GM23338 (cell line): ENCODE measurements around the gene LRCH3. TPM values are rescaled to one million over a fixed set of nuclear protein-coding genes. Genes with fewer than 3 reads are reported as not detected.

Experiments used
- ATAC-seq: fragments of 200-7000 bp; cut with Tn5 transposase; 3 replicates; pipeline ENCODE4 v1.9.1; 2020
- DNase-seq: peaks from one replicate; pipeline ENCODE4 v3.0.0-alpha.2; 2015; ENCODE audit warnings: low spot score
- H2AFZ ChIP-seq: fragments of 200-600 bp; sonication (generic); 2 replicates; pipeline ENCODE4 v1.8.0; 2016; ENCODE audit warnings: antibody characterized with exemption, mild to moderate bottlenecking, moderate library complexity
- H3F3A ChIP-seq: fragments of 200-600 bp; sonication (generic); replicated peaks from 2 replicates; pipeline ENCODE4 v1.8.0; 2017; ENCODE audit warnings: antibody characterized with exemption, mixed run types, low read depth
- H3K27ac ChIP-seq: fragments of 200-600 bp; sonication (generic); 2 replicates; pipeline ENCODE4 v1.6.1; 2016; ENCODE audit warnings: low read depth
- H3K27me3 ChIP-seq: fragments of 200-600 bp; sonication (generic); 2 replicates; pipeline ENCODE4 v1.8.0; 2016; ENCODE audit warnings: mild to moderate bottlenecking, mixed run types, moderate library complexity; ENCODE audit not compliant: insufficient read depth
- H3K36me3 ChIP-seq: fragments of 200-600 bp; sonication (generic); 2 replicates; pipeline ENCODE4 v1.8.0; 2016; ENCODE audit warnings: mild to moderate bottlenecking; ENCODE audit not compliant: insufficient read depth
- H3K4me1 ChIP-seq: fragments of 200-600 bp; sonication (generic); 2 replicates; pipeline ENCODE4 v1.8.0; 2016; ENCODE audit warnings: mild to moderate bottlenecking, moderate library complexity; ENCODE audit not compliant: insufficient read depth
- H3K4me2 ChIP-seq: fragments of 200-600 bp; sonication (generic); 2 replicates; pipeline ENCODE4 v1.7.1; 2017; ENCODE audit warnings: mixed run types
- H3K4me3 ChIP-seq: fragments of 200-600 bp; sonication (generic); 2 replicates; pipeline ENCODE4 v1.6.1; 2016; ENCODE audit warnings: mixed run types
- H3K79me2 ChIP-seq: fragments of 200-600 bp; sonication (generic); replicated peaks from 2 replicates; pipeline ENCODE4 v1.8.0; 2017; ENCODE audit warnings: mild to moderate bottlenecking; ENCODE audit not compliant: insufficient read depth
- H3K9me2 ChIP-seq: fragments of 200-600 bp; sonication (generic); 2 replicates; pipeline ENCODE4 v1.8.0; 2017; ENCODE audit not compliant: insufficient read depth
- H4K20me1 ChIP-seq: fragments of 200-600 bp; sonication (generic); replicated peaks from 2 replicates; pipeline ENCODE4 v1.8.0; 2017; ENCODE audit warnings: mild to moderate bottlenecking; ENCODE audit not compliant: insufficient read depth
- H3K27ac Mint-ChIP-seq: 2 replicates; pipeline ENCODE4 v1.8.0; 2020; ENCODE audit warnings: inconsistent platforms, mild to moderate bottlenecking, moderate library complexity, mixed read lengths
- H3K27me3 Mint-ChIP-seq: 3 replicates; pipeline ENCODE4 v1.8.0; 2022; ENCODE audit warnings: low read depth, mild to moderate bottlenecking, moderate library complexity, mixed read lengths, inconsistent platforms; ENCODE audit not compliant: insufficient read depth, poor library complexity
- H3K36me3 Mint-ChIP-seq: 3 replicates; pipeline ENCODE4 v1.8.0; 2021; ENCODE audit warnings: low read depth, mild to moderate bottlenecking, inconsistent platforms, moderate library complexity, mixed read lengths
- H3K4me1 Mint-ChIP-seq: 3 replicates; pipeline ENCODE4 v1.8.0; 2020; ENCODE audit warnings: mild to moderate bottlenecking, inconsistent platforms, mixed read lengths
- H3K4me3 Mint-ChIP-seq: 3 replicates; pipeline ENCODE4 v1.8.0; 2021; ENCODE audit warnings: moderate library complexity, mild to moderate bottlenecking, inconsistent platforms, mixed read lengths
- H3K9me3 Mint-ChIP-seq: 3 replicates; pipeline ENCODE4 v1.8.0; 2020; ENCODE audit warnings: moderate library complexity, mild to moderate bottlenecking, inconsistent platforms, mixed read lengths
- POLR2AphosphoS5 ChIP-seq: IDR thresholded peaks from 2 replicates; pipeline ENCODE4 v1.6.1; 2016; ENCODE audit warnings: antibody characterized with exemption, low read depth
- STAT1 ChIP-seq: IDR thresholded peaks from one replicate; pipeline ENCODE4 v1.6.1; 2016; ENCODE audit warnings: antibody characterized with exemption; ENCODE audit not compliant: unreplicated experiment
- ZNF114 ChIP-seq: fragments of 250-450 bp; sonication (Bioruptor Pico); IDR thresholded peaks from 2 replicates; pipeline ENCODE4 v1.5.0; 2020; ENCODE audit warnings: mild to moderate bottlenecking, moderate library complexity
- ZNF331 ChIP-seq: fragments of 250-450 bp; sonication (Bioruptor Pico); IDR thresholded peaks from 2 replicates; pipeline ENCODE4 v1.5.0; 2020; ENCODE audit warnings: low read depth, mild to moderate bottlenecking, moderate library complexity
- polyA plus RNA-seq: library from polyadenylated mRNA; unstranded; fragments of >200 nt; fragmentation: Nextera tagmentation; extraction: Ambion mirVana; gene quantifications from 2 replicates; pipeline ENCODE4 v1.2.1, GENCODE V29; 2016
- small RNA-seq: library from RNA; depleted of rRNA; stranded (forward); fragments of <200 nt; gene quantifications from one replicate; pipeline ENCODE3, GENCODE V24; 2014; ENCODE audit warnings: low replicate concordance
- total RNA-seq: library from RNA; depleted of rRNA; stranded (reverse); fragments of >200 nt; shearing (Covaris generic); gene quantifications from 2 replicates; pipeline ENCODE4 v1.2.3, GENCODE V29; 2014; rRNA removed
- TF ChIP-seq, protein P1 (sequence below), 2 experiments: fragments of 200-600 bp in 1 of 2; sonication (generic) in 1 of 2; conservative IDR thresholded peaks; 2 replicates each; pipeline versions ENCODE4 v1.5.1 to v1.6.1; 2016 to 2017; ENCODE audit warnings: antibody characterized with exemption in 2 of 2, low read depth in 2 of 2, mild to moderate bottlenecking in 2 of 2, moderate library complexity in 1 of 2

The LRCH3 gene
- total and polyA plus RNA-seq, 2 experiments from 2014 or later = 22.9 to 60.0 TPM

- Histone ChIP-seq H2AFZ (no peak overlapping the region), H3K36me3 (no peaks in the 10 kb centered on the region), H3K79me2 (no peaks in the 10 kb centered on the region), H3K27ac (peak overlapping the region; percentile 60), H3K27me3 (no peaks in the 10 kb centered on the region), H3K4me1 (peaks cover 10% of the 10 kb centered on the region), H3K9me2 (no peaks in the 10 kb centered on the region), H3K4me3 (no peak overlapping the region), H3F3A (no peaks in the 10 kb centered on the region), H3K4me2 (0 out of 2 replicates have a peak overlapping the region, but pooled peaks have one; percentile 2), H4K20me1 (no peaks in the 10 kb centered on the region; the same call in 1 of the 2 replicates)
- Mint-ChIP-seq H3K4me1 (no peaks in the 10 kb centered on the region), H3K4me3 (no peak overlapping the region), H3K27me3 (no peaks in the 10 kb centered on the region), H3K36me3 (0 out of 3 replicates have a peak, but pooled peaks cover 2% of the 10 kb centered on the region), H3K27ac (no peak overlapping the region), H3K9me3 (no peaks in the 10 kb centered on the region)
- TF ChIP-seq, protein P1, sequence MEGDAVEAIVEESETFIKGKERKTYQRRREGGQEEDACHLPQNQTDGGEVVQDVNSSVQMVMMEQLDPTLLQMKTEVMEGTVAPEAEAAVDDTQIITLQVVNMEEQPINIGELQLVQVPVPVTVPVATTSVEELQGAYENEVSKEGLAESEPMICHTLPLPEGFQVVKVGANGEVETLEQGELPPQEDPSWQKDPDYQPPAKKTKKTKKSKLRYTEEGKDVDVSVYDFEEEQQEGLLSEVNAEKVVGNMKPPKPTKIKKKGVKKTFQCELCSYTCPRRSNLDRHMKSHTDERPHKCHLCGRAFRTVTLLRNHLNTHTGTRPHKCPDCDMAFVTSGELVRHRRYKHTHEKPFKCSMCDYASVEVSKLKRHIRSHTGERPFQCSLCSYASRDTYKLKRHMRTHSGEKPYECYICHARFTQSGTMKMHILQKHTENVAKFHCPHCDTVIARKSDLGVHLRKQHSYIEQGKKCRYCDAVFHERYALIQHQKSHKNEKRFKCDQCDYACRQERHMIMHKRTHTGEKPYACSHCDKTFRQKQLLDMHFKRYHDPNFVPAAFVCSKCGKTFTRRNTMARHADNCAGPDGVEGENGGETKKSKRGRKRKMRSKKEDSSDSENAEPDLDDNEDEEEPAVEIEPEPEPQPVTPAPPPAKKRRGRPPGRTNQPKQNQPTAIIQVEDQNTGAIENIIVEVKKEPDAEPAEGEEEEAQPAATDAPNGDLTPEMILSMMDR (conservative IDR thresholded peaks at IDR 0.05; ENCODE audit: low read depth in 2 of 2) = no peak
- no peak for TF ChIP-seq STAT1
- no peak for TF ChIP-seq ZNF114 (CRISPR knock-in tag)
- TF ChIP-seq POLR2AphosphoS5 = no peak
- TF ChIP-seq ZNF331 (CRISPR knock-in tag) = no peak
- DNase-seq = no peak
- ATAC-seq = no peak
Observed at GRCh38 chr3:197936819-197937384, 145.8 kb downstream of the LRCH3 start.

Small RNAs within 50 kb of the gene (small RNA-seq; reads per million reads assigned to genes)
- not detected for gene RNU6-858P

Other genes starting within 250 kb of the LRCH3 start
- gene BDH1, start 235.3 kb upstream of the LRCH3 start, total RNA-seq = 11.2 and 18.1 TPM in 2 replicates
- 17.1 and 19.3 TPM in 2 replicates for gene BDH1, start 235.3 kb upstream of the LRCH3 start, polyA plus RNA-seq
- gene RUBCN, start 54.4 kb upstream of the LRCH3 start, total RNA-seq = 23.8 and 33.2 TPM in 2 replicates
- gene RUBCN, start 54.4 kb upstream of the LRCH3 start, polyA plus RNA-seq = 11.3 and 13.1 TPM in 2 replicates
- gene FYTTD1, start 41.4 kb upstream of the LRCH3 start, total RNA-seq = 13.7 and 24.7 TPM in 2 replicates
- 14.0 and 14.8 TPM in 2 replicates for gene FYTTD1, start 41.4 kb upstream of the LRCH3 start, polyA plus RNA-seq
- 844 and 1,070 TPM in 2 replicates for gene RPL35A, start 158.9 kb downstream of the LRCH3 start, total RNA-seq
- 2,038 and 2,096 TPM in 2 replicates for gene RPL35A, start 158.9 kb downstream of the LRCH3 start, polyA plus RNA-seq
- 2.9 and 4.3 TPM in 2 replicates for gene LMLN, start 169.0 kb downstream of the LRCH3 start, total RNA-seq
- gene LMLN, start 169.0 kb downstream of the LRCH3 start, polyA plus RNA-seq = 1.6 and 2.3 TPM in 2 replicates